Neural crest cell (in vitro differentiated cells): ENCODE data around the gene PHACTR2. TPM values are rescaled to one million over a fixed set of nuclear protein-coding genes. Genes with fewer than 3 reads are reported as not detected.

Experiments
- DNase-seq: peaks from one replicate; pipeline ENCODE4 v3.0.0; 2021; ENCODE audit warnings: low read depth, mixed read lengths, low spot score
- H3K27ac Mint-ChIP-seq: one replicate; pipeline ENCODE4 v1.8.0; 2021; ENCODE audit warnings: mild to moderate bottlenecking, mixed read lengths; ENCODE audit not compliant: unreplicated experiment
- H3K27me3 Mint-ChIP-seq: 2 replicates; pipeline ENCODE4 v1.8.0; 2021; ENCODE audit warnings: low read depth, mild to moderate bottlenecking, mixed read lengths
- H3K36me3 Mint-ChIP-seq: 2 replicates; pipeline ENCODE4 v1.8.0; 2021; ENCODE audit warnings: low read depth, mild to moderate bottlenecking, mixed read lengths
- H3K4me1 Mint-ChIP-seq: 2 replicates; pipeline ENCODE4 v1.8.0; 2021; ENCODE audit warnings: mixed read lengths
- H3K4me3 Mint-ChIP-seq: one replicate; pipeline ENCODE4 v1.8.0; 2021; ENCODE audit warnings: mild to moderate bottlenecking, mixed read lengths
- H3K9me3 Mint-ChIP-seq: 2 replicates; pipeline ENCODE4 v1.8.0; 2021; ENCODE audit warnings: mixed read lengths
- CTCF ChIP-seq: fragments of 200-600 bp; sonication (generic); conservative IDR thresholded peaks from 2 replicates; pipeline ENCODE4 v1.5.0; 2021; ENCODE audit warnings: antibody characterized with exemption, mild to moderate bottlenecking
- total RNA-seq: library from RNA; stranded (reverse); gene quantifications from 2 replicates; pipeline ENCODE4 v1.2.1, GENCODE V29; 2021

PHACTR2 gene
- total RNA-seq, 1 donor from 2014 or later, result 15.1 TPM

- Mint-ChIP-seq H3K9me3 (no peaks in the 10 kb centered on the region), H3K27me3 (peaks cover 3% of the 10 kb centered on the region), H3K4me3 (no peak overlapping the region), H3K27ac (no peak overlapping the region), H3K4me1 (peaks cover 33% of the 10 kb centered on the region), H3K36me3 (no peaks in the 10 kb centered on the region)
- no peak for TF ChIP-seq CTCF
- DNase-seq, result no peak
These were observed 61.6 kb downstream of the PHACTR2 start for GRCh38 chr6:143739341-143739851.

GRCh38 chr6:143740213-143740612 lies 62.4 kb downstream of the PHACTR2 start:
- no peak overlapping the region for H3K27ac Mint-ChIP-seq
- H3K4me1 Mint-ChIP-seq, result peaks cover 34% of the 10 kb centered on the region
- H3K27me3 Mint-ChIP-seq, result peaks cover 5% of the 10 kb centered on the region
- DNase-seq, result no peak
- H3K9me3 Mint-ChIP-seq, result no peaks in the 10 kb centered on the region
- TF ChIP-seq CTCF, result no peak
- H3K4me3 Mint-ChIP-seq, result no peak overlapping the region
- H3K36me3 Mint-ChIP-seq, result no peaks in the 10 kb centered on the region

GRCh38 chr6:143741480-143741879 lies 63.7 kb downstream of the PHACTR2 start:
- no peaks in the 10 kb centered on the region for H3K9me3 Mint-ChIP-seq
- no peak for TF ChIP-seq CTCF
- no peak overlapping the region for H3K4me3 Mint-ChIP-seq
- peaks cover 42% of the 10 kb centered on the region for H3K4me1 Mint-ChIP-seq
- H3K36me3 Mint-ChIP-seq, result no peaks in the 10 kb centered on the region
- no peak for DNase-seq
- H3K27ac Mint-ChIP-seq, result no peak overlapping the region
- H3K27me3 Mint-ChIP-seq, result peaks cover 5% of the 10 kb centered on the region

GRCh38 chr6:143742070-143742954 lies 64.5 kb downstream of the PHACTR2 start:
- no peak overlapping the region for H3K4me3 Mint-ChIP-seq
- H3K27ac Mint-ChIP-seq, result no peak overlapping the region

GRCh38 chr6:143742955-143743255 lies 65.1 kb downstream of the PHACTR2 start:
- no peaks in the 10 kb centered on the region for H3K9me3 Mint-ChIP-seq
- peaks cover 5% of the 10 kb centered on the region for H3K27me3 Mint-ChIP-seq
- H3K27ac Mint-ChIP-seq, result no peak overlapping the region
- no peaks in the 10 kb centered on the region for H3K36me3 Mint-ChIP-seq
- no peak overlapping the region for H3K4me3 Mint-ChIP-seq
- no peak for TF ChIP-seq CTCF
- peaks cover 47% of the 10 kb centered on the region for H3K4me1 Mint-ChIP-seq
- no peak for DNase-seq

More at GRCh38 chr6:143742070-143742954, 64.5 kb downstream of the PHACTR2 start:
- Mint-ChIP-seq H3K36me3 (no peaks in the 10 kb centered on the region), H3K4me1 (peaks cover 47% of the 10 kb centered on the region), H3K27me3 (peaks cover 5% of the 10 kb centered on the region), H3K9me3 (no peaks in the 10 kb centered on the region)
- no peak for DNase-seq
- no peak for TF ChIP-seq CTCF
